ENCODE data around the gene GSKIP.
A peak's percentile ranks its signal among the peaks of the same experiment; 100 is the strongest.

GSKIP gene

DNA sequence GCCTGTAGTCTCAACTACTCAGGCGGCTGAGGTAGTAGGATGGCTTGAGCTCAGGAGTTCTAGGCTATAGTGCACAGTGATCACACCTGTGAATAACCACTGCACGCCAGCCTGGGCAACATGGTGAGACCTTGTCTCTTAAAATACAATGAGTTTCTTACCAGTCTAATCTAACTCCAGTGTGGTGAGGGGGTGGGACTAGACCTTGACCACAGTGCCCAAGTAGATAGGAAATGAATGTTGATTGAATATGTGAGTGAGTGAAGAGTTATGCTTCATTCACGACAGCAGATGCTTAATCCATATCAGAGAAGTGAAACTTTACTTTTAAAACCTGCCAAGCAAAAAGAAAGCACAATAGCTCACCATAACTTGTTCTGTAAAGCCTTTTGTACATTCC lies 17.4 kb downstream of the GSKIP start:
- DNase-seq (ENCODE audit: low spot score), result no peak

DNA sequence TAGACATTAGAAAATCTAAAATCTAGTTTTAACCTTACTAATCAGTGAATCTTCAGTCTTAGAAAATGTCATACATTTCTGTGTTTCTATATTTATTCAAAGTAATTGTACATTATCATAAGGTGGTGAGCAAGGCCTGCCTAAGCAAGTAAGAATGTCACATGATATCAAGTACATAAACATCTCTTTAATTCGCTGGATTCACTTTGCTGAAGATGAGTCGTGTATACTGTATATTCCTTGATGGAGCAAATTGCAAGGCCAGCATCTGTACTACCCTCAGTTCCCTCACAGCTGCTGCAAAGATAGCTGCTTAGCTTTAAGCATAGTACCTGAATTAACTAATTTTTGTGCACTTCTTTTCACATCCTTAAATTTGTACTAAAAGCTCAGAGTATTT lies 20.1 kb downstream of the GSKIP start:
- DNase-seq (ENCODE audit: low spot score), result no peak

DNA sequence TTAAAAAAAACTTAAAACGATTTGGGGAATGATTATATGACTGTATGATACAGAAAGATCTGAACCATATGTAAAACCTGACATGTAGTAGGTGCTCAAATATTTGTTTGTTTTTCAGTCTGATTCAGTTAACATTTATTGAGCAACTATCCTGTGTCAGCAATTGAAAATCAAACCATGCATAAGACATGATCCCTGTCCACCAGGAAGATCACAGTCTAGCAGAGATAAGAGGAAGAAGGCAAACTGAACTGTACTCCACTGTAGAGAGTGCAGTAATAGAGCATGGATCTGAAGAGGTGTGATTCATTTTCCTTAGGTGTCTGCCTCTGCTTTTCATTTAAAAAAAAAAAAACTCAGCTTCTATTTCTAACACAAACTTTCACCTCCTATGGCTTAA lies 20.7 kb downstream of the GSKIP start:
- no peak for DNase-seq (ENCODE audit: low spot score)

DNA sequence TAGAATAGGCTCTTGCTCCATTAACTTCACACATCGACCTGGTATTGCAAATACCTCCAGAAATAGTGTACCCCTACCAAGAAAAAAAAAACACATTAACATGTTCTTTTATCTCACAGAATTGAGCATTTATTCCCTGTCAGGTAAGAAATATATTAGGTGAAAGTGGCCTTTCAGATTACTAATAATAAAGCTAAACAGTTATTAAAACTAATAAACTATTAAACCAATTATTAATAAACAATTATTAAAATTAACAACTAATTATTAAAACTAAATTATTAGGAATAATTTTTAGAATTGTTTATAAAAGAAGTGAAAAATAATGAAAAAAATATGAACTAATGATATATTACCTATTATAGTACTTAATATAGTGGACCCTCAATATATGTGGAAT lies 21.4 kb downstream of the GSKIP start:
- DNase-seq (ENCODE audit: low spot score), result no peak

DNA sequence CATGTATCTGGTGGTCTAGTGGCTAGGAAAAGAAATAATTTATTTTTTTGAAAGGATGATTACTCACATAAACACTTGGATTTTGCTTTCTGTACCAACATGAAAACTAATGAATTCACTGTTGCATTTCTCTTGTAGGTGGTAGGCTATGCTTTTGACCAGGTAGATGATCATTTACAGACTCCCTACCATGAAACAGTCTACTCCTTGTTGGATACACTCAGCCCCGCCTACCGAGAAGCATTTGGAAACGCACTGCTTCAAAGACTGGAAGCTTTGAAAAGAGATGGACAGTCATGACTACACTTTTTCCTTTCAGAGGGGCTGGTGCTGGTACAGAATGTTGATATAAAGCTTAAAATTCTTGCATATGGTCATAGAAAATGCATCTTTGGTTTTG lies 22.1 kb downstream of the GSKIP start:
- peak; percentile 25 for DNase-seq (ENCODE audit: low spot score)

DNA sequence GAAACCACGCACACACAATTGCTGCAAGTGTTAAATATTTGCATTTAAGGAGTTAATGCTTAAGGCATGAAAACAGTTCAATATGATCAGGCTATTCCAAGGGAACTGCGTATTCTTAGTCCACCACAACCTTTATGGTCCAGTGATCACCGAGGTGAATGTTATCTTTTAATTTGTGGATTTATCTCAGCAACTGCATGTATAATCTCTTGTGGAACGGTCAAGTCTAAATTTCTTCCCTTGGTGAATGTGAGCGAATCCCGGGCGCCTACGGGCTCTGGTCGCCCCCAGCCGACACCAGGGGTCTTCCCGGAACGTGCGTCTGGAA lies 27.6 kb downstream of the GSKIP start:
- DNase-seq (ENCODE audit: low spot score), result no peak

DNA sequence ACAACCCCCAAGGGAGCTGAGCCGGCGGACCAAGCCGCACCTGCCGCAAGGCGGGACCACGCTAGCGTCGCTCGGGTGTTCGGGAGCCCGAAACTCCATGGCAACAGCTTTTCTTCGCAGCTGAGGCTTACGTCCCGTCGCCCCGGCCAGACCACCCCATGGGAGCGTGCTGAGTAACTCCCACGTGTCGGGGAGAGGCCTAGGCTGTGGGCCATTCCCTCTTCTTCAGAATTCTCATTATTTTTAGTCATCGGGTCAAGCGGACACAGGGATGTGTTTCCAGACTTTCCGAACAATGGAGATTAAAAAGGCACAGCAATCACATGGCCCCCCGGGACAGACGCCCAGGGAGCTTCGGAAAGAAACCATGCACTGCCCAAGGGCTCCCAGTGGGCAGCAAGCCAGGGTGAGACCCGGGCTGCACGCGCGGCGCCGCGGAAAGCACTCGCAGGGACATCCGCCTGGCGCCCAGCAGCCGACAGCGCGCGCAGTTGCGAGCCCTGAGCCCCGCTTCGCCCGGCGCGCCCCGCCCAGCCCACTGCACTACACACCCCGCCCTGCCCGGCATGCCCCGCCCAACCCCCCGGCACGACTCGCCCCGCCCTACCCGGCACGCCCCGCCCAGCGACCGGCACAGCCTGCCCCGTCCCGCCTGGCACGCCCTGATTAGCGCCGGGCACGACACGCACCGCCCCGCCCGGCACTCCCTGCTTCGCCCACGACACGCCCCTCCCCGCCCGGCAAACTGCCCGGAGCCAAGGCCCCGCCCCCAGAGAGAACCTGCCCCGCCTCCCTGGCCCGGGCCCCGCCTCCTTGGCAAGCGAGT lies 28.2 kb downstream of the GSKIP start:
- peak; percentile 96 for DNase-seq (ENCODE audit: low spot score)

DNA sequence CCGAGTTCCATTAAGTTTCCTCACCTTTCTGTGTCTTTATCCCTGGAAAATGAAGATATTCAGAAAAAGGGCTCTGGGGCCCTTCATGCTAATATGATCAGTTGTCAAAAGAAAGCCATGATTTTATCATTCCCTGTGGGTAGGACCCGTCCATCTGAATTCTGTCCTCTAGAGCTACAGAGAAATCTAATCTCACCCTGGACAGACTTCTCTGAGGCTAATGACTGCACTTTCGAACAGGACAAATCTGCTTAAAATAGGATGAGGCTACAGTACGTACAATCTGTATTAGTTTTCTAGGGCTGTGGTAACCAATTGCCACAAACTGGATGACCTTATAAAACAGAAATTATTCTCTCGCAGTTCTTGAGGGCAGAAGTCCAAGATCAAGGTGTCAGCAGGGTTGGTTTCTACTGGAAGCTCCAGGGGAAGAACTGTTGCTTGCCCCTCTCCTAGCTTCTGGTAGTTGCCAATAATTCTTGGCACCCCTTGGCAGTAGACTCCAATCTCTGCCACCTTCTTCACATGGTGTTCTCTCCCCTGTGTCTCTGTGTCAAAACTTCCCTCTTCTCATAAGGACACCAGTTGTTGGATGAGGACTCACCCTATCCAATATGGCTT lies 29.9 kb downstream of the GSKIP start:
- no peak for DNase-seq (ENCODE audit: low spot score)

DNA sequence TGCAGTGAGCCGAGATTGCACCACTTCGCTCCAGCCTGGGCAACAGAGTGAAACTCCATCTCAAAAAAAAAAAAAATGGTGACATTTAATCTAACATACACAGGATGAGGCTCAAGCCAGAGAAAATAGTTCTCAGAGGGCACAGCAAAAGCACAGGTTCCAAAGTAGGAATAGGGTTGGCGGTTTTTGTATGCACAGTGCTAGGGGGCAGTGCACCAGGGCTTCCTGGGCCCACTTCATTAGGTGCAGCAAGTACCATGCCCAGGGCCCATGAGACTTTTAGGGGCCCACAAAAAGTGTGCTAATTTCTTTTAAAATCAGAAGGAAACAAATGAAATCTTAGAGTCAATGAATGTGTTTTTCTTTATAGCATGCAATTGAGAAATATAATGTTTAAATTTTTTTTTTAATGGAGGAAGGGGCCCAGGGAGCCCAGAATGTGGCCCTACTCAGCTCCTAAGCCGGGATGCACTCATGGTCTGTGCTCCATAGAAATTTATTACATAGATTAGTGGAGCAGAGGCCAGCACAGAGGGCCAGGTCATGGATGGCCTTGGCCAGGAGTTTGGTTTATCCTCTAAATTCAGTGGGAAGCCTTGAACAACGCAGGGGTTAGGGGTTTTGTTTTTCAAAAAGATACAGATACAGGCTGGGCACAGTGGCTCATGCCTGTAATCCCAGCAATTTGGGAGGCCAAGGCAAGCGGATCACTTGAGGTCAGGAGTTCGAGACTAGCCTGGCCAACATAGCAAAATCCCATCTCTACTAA lies 30.9 kb downstream of the GSKIP start:
- no peak for DNase-seq (ENCODE audit: low spot score)

DNA sequence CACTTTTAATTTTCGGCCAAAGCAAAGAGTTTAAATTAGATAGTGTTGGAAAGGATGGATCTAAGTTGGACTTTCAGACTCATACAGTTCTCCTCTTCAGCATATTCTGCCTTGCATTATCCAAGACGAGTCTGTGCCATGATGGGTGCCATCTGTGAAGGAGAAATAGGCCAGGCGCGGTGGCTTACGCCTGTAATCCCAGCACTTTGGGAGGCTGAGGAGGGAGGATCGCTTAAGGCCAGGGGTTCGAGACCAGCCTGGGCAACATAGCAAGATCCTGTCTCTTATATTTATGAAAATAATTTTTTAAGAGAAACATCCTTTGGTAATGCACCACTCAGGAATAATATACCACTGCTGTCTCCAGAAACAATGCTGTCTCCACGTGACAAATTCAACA lies 35.1 kb downstream of the GSKIP start:
- no peak for DNase-seq (ENCODE audit: low spot score)

DNA sequence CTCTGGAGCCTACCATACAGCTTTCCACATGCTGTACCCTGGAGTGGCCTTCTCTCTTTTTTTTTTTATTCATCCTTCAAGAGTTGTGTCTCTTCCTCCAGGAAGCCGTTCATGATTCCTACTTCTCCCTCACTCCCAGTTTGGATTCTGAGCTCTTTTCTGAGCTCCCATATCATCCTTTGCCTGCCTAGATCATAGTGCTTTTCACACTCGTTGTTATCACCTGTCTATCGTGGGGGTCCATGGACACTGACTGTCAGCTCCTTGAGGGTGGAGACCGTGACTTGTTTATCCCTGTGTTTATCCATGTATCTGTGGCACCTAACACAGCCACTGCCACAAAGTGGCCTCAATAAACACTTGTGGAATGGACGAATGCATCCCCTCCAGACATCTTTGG lies 35.6 kb downstream of the GSKIP start:
- no peak for DNase-seq (ENCODE audit: low spot score)

DNA sequence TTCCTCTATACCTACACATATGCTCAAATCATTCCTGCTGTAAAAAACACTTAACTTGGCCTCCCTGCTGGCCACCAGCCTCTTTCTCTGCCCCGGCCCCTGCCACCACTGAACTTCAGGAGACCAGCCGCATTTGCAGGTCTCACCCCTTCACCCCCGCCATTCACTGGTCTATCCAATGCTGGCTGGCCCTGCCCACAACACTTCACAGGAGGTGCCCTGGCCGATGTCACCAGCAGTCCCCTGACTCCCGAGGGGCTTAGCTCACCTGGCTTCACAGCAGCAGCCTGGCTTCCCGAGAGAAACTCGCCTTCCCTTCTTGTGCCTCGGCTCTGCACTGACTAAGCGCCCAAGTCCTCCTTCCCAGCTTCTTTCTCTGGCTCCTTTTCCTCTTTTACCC lies 36.1 kb downstream of the GSKIP start:
- DNase-seq (ENCODE audit: low spot score), result no peak

DNA sequence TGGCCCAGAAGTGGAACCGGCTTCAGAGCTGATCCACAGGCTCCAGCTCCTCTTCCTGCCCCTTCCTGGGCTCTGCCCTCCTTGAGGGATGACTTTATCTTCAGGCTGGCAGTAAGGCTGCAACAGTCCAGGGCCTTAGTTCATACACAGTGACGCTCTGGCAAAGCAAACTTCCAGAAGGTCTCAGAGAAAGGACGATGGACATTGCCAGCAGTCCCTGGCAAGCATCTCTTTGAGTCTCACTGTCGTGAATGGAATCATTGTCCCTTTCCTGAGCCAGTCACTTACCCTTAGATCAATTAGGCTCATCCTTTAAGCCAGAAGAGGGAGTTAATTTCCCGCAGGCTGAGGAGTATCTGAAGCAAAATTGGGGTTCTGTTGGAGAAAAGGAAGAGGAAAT lies 37.2 kb downstream of the GSKIP start:
- no peak for DNase-seq (ENCODE audit: low spot score)

DNA sequence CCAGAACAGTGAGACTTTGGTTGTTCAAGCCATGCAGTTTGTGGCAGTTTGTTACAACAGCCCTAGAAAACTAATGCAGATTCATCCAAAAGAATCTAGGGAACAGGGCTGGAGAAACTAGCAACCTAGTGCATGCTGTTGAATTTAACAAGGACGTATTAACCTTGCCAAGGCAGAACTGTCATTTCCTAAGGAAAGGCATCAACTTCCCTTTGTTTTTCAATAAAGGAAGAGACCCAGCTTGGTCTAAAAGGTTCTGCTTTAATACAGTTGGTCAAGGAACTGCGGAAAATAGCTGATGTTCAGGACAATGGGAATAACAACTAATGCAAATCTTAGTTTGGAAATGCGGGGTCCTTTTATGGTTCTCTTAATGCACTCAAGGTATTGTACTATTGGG lies 40.1 kb downstream of the GSKIP start:
- DNase-seq (ENCODE audit: low spot score), result no peak

DNA sequence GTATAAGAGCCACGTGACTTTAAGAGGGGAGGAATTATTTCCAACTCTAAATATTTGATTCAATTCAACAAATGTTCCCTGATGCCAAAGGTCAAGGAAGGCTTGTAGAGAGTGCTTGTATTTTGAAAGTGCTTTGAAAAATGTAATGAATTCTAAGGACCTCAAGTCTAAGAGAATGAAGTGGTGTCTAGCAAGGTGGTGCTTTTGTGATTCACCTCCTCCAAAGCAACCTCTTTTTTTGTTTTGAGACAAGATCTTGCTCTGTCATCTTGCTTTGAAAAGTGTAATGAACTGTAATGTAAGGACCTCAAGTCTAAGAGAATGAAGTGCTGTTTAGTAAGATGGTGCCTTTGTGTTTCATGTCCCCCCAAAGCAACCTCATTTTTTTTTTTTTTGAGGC lies 42.4 kb downstream of the GSKIP start:
- DNase-seq (ENCODE audit: low spot score), result no peak

DNA sequence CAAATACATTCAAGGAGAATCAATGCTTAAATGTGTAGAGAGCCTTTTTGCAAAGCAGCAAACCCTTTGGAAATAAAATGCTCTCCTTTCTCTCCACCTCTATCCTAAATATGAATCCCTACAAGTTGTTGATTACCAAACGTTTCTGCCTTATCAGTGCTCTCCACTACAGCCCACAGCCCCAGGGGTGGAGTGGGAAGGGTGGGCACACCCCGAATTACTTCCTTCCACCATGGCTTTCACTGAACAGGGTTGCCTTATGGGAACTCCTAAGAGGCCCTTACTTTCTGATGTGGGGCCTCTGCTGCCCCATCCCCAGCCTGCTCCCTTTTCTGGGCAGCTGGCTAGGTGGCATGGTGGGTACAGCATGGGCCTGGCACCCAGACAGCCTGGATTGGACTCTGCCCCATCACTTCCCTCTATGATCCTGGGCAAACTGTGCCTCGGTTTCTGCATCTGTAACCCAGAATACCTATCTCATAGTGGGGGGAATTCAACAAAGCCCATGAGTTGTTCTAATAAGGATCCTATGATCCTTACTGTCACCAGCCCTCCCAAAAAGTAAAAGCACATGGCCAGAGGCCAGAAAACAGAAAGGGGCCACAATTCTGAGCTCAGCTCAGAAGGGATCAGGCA lies 44.7 kb downstream of the GSKIP start:
- no peak for DNase-seq (ENCODE audit: low spot score)

DNA sequence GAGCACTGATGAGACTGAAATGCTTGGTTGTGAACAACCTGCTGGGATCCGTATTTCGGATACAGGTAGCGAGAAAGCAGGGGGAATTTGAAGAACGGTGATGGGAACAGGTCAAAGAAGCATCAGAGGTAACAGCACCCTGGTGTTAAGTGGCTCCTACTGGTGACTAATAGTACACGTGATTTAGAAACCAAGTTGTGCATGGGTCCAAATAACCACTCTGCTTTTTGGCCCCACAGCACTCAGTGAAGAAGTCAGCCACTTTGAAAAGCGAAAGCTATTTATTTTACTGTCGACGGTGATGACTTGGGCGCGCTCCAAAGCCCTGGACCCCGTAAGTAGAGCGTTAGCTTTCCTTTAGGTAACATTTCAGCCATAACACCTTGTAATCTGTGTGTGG lies 45.3 kb downstream of the GSKIP start:
- no peak for DNase-seq (ENCODE audit: low spot score)

DNA sequence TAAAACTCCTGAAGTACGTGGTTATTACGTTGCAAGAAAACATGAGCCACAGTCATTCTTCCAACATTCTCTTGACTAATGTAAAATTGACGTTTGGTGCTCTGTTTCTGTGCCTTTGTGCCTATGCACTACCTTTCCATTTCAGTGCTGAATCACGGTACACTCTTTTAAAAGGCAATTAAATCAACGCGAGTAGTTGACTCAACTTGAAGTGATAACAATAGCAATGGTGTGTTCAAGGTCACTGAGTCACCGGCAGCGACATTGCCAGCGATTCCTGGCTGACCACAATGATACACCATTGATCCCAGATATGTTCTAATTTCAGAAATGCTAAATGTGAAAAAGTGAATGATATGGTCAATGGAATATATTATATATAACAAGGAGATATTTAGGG lies 46.4 kb downstream of the GSKIP start:
- no peak for DNase-seq (ENCODE audit: low spot score)

DNA sequence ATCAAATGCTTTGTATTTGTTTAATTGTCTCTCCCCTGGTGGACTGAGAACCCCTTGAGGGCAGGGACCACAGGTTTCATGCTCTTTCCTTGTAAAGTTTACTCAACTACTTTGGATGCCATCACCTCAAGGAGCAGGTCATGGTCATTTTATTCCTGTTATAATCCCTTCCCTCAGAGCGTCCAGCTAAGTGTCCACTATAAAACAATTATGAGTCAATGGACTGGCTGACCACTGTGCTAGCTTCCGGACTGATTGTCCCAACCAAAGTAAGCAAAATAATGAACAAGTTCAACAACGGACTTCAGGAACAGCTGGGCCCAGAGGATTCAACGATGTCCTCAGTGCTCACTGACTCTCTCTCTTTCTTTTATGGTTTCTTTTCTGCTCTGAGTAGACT lies 46.8 kb downstream of the GSKIP start:
- DNase-seq (ENCODE audit: low spot score), result no peak

DNA sequence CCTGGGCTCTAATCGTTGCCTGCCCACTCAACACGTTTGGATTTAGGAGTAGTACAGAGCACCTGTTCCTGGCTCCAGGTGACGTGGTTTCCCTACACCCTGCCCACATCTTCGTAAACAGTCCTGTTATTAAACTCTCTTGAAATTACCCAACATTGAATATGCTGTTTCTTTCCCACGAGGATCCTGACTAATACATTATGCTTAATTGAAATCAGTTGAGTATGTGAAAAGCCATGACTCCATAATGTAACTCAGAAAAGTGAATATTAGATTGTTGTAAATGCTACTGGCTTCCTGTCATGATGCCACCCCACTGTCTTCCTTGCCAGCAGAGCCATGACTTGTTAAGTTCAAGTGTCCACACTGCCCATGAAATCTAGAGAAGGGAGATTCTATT lies 50.2 kb downstream of the GSKIP start:
- DNase-seq (ENCODE audit: low spot score), result no peak

DNA sequence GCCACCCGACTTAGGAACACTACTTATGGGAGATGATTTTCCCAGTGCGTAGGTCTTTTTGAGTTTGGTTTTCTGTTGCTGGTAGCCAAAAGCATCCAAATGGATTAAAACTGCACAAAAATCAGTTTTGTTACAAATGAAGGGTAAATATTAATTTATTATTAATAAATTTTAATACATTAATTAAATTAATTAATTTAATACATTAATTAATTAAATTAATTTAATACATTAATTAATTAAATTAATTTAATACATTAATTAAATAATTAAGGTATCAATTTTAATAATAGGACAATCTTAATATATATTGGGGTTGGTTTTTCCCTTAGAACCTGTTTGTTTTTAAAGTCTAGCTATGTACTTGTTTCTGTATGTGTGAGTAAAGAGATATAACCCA lies 52.2 kb downstream of the GSKIP start:
- no peak for DNase-seq (ENCODE audit: low spot score)

DNA sequence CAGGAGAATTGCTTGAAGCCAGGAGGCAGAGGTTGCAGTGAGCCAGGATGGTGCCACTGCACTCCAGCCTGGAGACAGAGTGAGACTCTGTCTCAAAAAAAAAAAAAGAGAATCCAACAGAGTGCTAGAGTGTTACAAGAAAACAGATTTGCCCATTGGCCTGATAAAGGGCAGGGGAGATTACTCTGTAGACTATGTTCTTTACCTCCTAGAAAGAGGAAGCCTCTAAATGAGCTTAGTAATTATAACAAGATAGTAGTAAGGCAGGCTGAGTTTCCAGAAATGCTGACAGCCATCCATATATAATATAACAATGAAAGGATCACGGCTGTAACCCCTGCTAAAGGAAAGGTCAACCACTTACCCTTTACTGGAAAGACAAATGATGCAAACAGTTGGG lies 53.0 kb downstream of the GSKIP start:
- no peak for DNase-seq (ENCODE audit: low spot score)

DNA sequence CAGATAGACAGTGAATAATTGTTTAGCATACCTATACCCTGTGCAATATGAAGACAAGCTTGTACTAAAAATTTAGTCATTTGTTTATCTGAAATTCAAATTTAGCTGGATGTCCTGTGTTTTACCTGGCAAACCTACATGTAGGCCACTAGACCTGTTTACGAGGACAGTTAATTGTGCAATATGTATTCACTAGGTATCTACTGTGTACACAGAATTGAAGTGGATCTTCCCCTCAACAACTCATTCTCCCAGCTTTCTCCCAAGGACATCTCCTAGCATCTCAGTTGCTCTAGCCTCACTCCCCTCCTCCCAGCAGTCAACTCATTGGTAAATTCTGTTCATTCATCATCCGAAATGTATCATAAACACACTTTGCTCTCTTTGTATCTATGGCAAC lies 53.9 kb downstream of the GSKIP start:
- no peak for DNase-seq (ENCODE audit: low spot score)

All from kidney tubule cell (primary cell).